NOMO-1 treated with DMSO at 0.1 percent for 48 hours (cell line): Measurements from ENCODE around the gene HINFP.
"Not testable (repeated sequence)": the region's sequence is repeated elsewhere in the genome, so short reads cannot be mapped to it uniquely, and the experiment has no call there.

Source experiments
- DNase-seq: peaks from one replicate; lab custom pipeline; 2025; ENCODE audit not compliant: unreplicated experiment; lab: John Stamatoyannopoulos, UW

HINFP gene

DNA sequence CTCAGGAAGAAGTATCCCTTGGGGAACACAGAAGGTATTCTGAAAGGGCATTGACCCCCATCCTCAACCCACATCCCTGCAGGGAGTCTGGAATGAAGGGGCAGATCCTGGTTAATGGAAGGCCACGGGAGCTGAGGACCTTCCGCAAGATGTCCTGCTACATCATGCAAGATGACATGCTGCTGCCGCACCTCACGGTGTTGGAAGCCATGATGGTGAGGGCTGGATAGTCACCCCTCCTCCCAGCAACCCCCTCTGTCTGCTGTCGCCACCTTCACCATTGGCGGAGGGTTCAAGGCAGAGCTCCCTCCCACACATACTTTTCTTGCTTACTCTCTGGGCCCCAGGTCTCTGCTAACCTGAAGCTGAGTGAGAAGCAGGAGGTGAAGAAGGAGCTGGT is 32.8 kb downstream of the HINFP start:
- DNase-seq, result no peak

DNA sequence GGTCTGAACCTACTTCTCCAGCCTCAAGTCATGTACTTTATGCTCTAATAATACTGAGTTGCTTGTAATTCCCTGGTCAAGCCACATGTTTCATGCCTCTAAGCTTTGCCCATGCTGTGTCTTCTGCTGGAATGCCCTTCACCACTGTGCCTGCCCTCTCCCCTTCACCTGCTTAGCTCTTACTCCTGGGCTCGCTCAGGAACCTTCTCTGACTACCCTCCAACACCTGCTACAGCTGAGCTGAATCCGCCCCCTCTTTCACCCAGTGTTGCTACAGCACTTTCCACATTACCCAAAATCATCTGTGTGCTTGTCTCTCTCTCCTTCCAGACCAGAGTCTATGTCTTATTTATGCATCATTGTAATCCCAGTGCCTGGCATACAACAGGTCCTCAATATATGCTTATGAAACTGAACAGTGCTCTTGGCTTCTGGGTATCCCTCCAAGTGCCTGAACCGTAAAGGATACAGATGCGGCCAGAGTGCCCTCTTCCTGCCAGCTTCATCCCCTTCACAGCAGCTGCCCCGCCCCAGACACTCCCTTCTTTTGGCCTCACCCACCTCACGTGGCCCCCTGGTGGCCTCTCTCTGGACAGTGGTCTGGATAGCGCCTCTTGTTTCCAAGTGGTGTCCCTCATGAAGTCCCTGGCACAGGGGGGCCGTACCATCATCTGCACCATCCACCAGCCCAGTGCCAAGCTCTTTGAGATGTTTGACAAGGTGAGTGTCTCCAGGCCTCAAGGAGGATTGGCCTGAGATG is 34.5 kb downstream of the HINFP start:
- DNase-seq, result peak; percentile 28

DNA sequence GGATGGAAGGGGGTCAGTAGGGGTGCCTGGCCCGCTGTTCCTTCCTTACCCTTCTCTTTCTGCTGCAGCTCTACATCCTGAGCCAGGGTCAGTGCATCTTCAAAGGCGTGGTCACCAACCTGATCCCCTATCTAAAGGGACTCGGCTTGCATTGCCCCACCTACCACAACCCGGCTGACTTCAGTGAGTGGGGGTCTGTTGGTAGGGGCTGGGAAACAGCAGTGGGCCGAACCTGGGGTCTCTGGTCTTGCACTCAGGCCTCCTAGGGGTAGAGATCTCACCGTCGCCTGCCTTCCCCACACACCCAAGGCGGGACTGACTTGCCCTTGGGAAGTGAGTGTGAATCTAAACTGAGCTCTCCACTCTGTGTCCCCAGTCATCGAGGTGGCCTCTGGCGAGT is 35.1 kb downstream of the HINFP start:
- no peak for DNase-seq

DNA sequence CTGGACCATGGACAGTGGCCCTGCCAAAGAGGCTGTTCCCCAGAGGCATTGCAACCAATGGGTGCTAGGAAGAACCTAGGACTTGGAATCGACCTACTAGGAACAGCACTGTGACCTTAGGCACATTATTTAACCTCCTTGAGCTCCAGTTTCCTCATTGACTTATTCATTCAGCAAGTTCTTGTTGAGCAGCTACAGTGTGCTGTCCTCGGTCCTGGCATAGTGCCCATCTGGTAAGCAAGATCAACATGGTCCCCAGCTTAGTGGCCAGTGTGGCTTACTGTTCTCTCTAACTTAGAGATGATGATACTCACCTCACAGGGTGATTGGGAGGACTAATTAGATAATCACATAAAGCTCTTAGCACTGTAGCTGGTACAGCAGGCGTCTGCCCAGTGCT is 35.7 kb downstream of the HINFP start:
- no peak for DNase-seq

DNA sequence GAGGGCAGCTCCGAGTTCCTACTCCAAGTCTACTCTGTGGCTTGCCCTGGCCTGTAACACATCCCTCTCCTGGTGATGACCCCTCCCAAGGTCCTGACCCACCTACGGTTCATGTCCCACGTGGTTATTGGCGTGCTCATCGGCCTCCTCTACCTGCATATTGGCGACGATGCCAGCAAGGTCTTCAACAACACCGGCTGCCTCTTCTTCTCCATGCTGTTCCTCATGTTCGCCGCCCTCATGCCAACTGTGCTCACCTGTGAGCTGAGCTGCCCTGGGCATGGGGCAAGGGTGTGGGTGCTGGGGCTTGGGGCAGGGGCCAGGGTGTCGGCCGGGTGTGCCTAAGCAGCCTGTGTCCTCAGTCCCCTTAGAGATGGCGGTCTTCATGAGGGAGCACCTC is 37.1 kb downstream of the HINFP start:
- no peak for DNase-seq

DNA sequence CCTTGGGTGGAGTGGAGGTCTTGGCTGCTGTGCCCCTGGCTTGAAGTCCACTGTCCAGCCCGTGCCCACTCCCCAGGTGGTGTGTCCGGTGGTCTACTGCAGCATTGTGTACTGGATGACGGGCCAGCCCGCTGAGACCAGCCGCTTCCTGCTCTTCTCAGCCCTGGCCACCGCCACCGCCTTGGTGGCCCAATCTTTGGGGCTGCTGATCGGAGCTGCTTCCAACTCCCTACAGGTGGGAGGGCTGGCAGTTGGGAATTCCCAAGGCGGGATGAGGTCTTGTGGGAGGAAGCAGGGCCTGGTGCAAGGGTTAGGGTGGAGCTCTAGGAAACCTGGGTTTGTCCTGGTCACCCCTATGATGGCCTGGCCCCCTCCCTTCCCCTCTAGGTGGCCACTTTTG is 38.8 kb downstream of the HINFP start:
- no peak for DNase-seq

DNA sequence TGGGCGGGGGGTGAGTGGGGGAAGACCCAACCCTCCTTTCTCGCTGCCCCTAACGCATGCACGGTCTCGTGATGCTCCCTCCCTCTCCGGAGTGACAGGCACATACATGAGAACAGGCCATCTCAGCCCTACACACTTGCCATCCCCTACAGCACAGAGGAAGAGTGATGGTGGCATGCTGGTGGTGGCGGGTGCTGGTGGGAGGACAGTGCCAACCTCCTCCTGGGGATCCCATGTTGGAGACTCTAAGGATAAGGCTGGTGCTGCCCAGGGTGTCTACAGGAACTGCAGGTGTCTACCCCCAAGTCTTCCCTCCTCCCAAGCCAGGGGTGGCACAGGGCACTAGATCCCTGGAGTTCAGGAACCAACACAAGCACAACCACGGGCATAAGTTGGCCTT is 40.5 kb downstream of the HINFP start:
- DNase-seq, result no peak

DNA sequence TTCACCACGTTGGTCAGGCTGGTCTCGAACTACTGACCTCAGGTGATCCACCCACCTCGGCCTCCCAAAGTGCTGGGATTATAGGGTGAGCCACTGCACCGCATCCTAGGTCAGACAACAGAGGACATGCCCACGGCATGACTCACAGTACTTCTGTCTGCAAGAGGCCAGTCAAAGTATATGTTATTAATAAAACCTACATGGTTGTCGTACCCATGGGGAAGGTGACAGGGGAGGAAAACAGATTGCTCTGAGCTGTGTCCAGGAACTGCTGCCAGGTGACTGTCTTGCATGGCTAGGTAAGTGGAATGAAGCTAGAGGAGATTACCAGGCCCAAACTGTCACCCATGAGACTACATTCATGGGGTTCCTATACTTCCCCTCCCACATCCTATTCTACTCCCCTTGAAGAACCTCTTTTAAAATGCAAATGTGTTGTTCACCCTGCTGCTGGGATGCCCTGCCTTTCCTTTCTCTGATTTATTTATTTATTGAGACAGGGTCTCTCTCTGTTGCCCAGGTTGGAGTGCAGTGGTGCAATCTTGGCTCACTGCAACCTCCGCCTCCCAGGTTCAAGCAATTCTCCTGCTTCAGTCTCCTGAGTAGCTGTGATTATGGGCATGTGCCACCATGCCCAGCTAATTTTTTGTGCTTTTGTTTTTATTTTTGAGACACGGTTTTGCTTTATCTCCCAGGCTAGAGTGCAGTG is 45.1 kb downstream of the HINFP start:
- DNase-seq, result no peak

DNA sequence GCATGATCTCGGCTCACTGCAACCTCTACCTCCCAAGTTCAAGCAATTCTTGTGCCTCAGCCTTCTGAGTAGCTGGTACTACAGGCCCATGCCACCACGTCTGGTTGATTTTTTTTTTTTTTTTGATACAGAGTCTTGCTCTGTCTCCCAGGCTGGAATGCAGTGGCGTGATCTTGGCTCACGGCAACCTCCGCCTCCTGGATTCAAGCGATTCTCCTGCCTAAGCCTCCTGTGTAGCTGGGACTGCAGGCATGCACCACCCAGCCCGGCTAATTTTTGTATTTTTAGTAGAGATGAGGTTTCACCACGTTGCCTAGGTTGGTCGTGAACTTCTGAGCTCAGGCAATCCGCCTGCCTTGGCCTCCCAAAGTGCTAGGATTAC is 45.7 kb downstream of the HINFP start:
- DNase-seq, result not testable (repeated sequence)

DNA sequence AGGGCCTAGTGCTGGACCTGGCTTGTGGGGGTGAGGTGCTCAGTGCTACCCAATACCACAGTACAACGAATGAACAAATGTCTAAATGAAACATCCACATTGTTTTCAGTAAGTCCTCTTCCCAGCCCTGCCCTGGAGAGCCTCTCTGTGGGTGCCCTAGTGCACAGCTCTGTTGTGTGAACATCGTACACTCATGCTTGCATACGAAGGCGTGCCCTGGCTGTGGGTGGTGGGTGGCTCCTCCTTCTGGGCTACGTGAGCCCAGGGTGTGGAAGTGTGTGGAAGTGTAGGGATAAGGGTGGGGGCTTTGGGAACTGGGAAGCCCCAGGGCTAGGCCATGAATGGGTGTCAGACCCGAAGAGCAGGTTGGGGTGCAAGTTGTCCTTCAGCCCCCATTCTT is 46.6 kb downstream of the HINFP start:
- DNase-seq, result no peak

DNA sequence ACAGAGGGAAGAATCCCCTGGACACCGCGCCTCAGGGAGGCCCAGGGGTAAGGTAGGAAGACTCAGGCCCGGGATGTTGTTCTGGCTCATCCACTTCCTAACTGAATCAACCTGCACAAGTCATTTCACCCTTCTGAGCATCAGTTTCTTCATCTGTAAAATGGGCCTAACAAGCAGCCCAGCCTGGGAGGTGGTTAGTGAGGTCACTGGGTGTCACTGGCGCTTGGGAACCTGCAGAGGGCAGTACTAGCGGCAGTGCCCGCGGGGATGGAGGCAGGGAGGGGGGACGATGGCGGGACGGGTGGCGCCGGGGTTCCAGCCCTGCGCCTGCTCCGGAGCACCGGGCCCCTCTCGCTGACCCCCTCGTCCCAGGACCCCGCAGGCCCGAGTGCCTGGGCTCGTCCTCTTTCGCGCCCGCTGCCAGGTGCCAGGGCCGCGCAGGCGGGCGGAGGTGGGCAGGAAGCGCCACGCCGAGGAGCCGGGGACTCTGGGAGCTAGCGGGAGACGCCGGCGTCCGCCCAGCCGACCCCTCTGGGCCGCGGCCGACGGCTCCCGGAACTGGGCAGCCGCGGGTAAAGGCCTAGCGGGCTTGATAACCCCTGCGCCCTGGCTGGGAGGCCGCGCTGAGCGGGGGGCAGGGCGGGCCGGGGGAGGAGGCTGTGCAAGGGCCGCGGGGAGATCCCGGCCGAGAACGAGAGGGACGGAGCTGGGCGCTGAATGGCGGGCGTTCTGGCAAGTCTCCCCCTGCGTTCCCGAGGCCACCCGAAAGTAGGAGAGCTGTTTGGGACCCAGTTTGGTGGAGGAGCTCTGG is 47.3 kb downstream of the HINFP start, which contains the start of gene NLRX1:
Gene NLRX1 (plus strand): TSS at position 255 of the 811 bp plus-strand sequence. CDS start 2,679 bp downstream, outside the sequence.
- peak; percentile 74 for DNase-seq

DNA sequence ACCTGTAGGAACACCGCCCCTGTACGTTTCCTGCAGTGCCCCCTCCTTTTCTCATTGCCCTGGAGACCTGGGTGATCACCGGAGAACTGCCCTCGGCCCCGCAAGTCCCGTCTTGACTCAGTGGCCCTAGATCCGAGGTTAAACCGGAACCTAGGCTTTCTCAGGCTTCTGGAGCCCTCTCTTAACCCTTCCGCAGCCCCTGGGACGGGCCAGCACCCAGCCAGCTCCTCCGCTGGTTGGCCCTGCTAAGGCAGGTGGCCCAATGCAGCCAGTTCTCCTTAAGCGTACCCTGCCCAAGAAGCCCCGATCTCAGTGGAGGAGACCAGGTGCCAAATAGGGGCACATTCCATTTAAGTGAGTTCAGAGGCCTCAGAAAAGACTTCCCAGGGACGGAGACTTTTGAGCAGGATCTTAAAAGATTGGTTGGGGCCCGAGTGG is 47.9 kb downstream of the HINFP start:
- no peak for DNase-seq

DNA sequence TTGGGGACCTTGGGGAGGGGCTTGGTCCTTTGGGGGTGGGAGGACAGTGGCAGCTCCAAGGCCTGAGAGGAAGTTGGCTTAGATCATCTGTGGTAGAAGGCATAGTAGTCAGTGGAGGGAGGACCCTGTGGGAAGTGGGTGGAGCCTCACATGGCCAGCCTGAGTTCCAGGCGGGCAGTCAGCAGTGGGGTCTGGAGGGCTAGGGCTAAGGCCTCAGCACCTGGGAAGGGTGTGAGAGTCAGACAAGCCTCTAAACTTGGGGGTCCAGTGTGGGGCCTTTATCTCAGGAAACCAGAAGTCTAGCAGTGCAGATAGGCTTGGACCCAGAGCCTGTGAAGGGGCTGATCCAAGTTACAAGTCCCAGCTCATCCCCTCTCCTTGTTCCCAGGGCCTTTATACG is 51.1 kb downstream of the HINFP start:
- no peak for DNase-seq

DNA sequence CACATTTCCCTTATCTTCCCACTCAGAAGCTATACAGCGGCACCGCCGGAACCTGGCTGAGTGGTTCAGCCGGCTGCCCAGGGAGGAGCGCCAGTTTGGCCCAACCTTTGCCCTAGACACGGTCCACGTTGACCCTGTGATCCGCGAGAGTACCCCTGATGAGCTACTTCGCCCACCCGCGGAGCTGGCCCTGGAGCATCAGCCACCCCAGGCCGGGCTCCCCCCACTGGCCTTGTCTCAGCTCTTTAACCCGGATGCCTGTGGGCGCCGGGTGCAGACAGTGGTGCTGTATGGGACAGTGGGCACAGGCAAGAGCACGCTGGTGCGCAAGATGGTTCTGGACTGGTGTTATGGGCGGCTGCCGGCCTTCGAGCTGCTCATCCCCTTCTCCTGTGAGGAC is 52.1 kb downstream of the HINFP start:
- DNase-seq, result no peak

DNA sequence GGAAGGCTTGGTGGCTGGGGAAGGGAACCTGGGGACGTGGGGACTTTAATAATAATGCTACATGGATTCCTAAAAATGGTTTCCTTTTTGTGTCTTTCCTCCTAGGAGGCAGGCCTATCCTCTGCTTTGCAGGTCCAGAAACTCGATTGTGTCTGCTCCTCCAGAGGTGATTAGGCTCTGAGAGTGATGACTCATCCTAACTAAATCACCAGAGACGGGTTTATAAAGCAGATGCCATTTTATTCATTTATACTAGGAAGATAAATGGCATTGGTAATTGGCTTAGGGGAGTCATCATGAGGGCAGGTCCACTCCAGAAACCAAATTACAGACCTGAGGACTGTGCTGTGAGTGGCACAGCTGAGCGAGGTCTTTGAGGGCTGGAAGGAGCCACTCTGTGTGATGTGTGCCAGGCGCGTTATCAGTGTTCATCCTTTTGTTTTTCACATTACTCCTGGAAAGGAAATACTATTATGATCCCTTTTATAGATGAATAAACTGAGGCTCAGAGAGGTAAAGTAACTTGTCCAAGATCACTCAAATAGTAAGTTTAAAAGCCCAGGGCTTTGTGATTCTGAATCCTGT is 54.2 kb downstream of the HINFP start:
- DNase-seq, result no peak

DNA sequence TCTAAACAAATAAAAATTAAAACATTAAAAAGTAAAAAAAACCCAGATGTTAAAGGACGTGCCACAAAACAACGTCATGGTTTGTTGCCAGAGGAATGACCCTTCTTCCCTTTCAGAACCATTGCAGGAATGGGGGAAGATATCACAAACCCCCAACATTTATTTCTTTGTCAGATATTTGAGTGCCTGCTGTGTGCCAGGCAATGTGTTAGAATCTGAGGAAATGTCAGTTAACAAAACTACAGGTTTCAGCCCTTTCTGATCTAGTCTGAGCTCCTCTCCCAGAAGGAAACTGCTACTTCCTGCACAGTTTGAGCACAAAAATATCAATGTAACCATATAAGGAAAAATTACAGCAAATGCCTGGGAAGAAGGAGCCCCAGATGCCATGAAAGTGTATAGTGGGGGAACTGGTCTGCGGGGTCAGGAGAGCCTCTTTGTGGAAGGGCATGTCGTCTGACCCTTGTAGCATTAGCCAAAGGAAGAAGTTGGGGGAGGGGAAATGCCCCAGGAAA is 56.8 kb downstream of the HINFP start:
- no peak for DNase-seq

DNA sequence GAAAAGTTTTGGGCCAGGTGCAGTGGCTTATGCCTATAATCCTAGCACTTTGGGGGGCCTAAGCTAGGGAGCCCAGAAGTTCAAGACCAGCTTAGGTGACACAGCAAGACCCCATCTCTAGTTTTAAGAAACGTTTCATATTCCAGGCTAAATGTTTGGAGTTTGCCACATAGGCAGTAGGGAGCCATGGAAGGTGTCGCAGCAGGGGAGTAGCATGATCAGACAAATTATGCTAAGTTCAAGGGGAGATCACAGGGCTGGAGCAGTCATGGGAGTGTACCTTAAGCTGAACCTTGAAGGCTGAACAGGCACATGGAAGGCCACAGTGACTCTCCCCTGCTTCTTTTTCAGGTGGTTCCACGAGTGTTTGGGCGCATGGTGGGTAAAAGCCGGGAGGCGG is 58.0 kb downstream of the HINFP start:
- DNase-seq, result no peak

DNA sequence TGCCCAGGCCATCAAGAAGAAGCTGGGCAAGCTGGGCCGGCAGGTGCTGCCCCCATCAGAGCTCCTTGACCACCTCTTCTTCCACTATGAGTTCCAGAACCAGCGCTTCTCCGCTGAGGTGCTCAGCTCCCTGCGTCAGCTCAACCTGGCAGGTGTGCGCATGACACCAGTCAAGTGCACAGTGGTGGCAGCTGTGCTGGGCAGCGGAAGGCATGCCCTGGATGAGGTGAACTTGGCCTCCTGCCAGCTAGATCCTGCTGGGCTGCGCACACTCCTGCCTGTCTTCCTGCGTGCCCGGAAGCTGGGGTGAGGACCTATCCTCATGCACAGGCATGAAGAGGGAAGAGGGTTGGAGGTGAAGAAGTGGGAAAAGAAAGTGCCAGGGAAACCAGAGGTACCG is 58.6 kb downstream of the HINFP start:
- DNase-seq, result no peak

DNA sequence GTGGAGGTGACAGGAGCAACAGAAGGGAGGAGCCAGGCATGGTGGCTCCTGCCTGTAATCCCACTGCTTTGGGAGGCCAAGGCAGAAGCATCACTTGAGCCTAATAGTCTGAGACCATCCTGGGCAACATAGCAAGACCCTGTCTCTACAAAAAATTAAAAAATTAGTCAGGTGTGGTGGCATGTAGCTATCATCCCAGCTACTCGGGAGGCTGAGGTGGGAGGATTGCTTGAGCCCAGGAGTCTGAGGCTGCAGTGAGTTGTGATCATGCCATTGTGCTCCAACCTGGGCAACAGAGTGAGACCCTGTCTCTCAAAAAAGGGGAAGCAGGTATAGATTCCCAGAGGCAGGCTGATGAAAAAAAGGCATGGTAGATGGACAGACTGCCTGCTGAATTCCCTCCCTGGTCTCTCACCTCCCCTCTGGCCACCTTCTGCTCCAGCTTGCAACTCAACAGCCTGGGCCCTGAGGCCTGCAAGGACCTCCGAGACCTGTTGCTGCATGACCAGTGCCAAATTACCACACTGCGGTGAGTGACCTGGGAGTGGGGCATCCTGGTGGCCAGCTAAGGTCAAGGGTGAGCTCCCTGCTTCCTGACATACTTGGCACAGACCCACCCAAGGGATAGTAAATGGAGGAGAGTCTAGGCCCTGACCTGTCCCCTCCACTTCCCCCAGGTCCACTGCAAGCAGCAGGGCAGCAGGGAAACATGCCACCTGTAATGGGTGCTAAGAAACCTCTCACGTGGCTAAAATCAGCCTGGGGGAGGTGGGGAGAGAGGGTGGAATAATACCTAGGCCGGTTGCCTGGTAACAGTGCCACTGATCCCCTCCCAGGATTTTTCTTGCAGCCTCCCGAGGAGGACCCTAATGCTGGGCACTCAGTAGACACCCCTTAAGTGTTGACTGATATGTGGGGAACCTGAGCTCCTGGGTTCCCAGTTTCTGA is 59.6 kb downstream of the HINFP start:
- DNase-seq, result no peak
